ENCODE data around the gene MRPL52.
"Not testable (repeated sequence)": the region's sequence is repeated elsewhere in the genome, so short reads cannot be mapped to it uniquely, and the experiment has no call there.

GRCh38 chr14:22860377-22860776 is 30.7 kb downstream of the MRPL52 start:
- TF ChIP-seq CTCF (CRISPR knock-in tag; IDR thresholded peaks at IDR 0.05); PBX2 (CRISPR knock-in tag; IDR thresholded peaks at IDR 0.05); NFATC3 (CRISPR knock-in tag; IDR thresholded peaks at IDR 0.05); SUZ12 (IDR thresholded peaks at IDR 0.05; ENCODE audit: low read depth, low read length); RAD21 (CRISPR knock-in tag; IDR thresholded peaks at IDR 0.05); ZBTB8A (CRISPR knock-in tag; IDR thresholded peaks at IDR 0.05; ENCODE audit: borderline replicate concordance, low read depth); NFYB (CRISPR knock-in tag; IDR thresholded peaks at IDR 0.05); TRIM22 (IDR thresholded peaks at IDR 0.05); IKZF5 (CRISPR knock-in tag; IDR thresholded peaks at IDR 0.05); TFDP1 (CRISPR knock-in tag; IDR thresholded peaks at IDR 0.05; ENCODE audit: borderline replicate concordance); ELF3 (CRISPR knock-in tag; IDR thresholded peaks at IDR 0.05); REST (IDR thresholded peaks at IDR 0.05; ENCODE audit: borderline replicate concordance in 1 of 2, low read depth in 1 of 2, low read length in 2 of 2); HHEX (CRISPR knock-in tag; IDR thresholded peaks at IDR 0.05): not testable (repeated sequence)

All from HepG2 (cell line).